Measurements from ENCODE around the gene TRAF5.

The TRAF5 gene

GRCh38 chr1:211328866-211329475 lies 2.3 kb downstream of the TRAF5 start:
- no peak for DNase-seq

GRCh38 chr1:211329764-211330201 lies 3.1 kb downstream of the TRAF5 start:
- no peak for DNase-seq

GRCh38 chr1:211330282-211330936 lies 3.8 kb downstream of the TRAF5 start:
- no peak for DNase-seq

- DNase-seq, result no peak
Observed at GRCh38 chr1:211331011-211331709, 4.5 kb downstream of the TRAF5 start.

GRCh38 chr1:211332036-211332616 lies 5.5 kb downstream of the TRAF5 start:
- no peak for DNase-seq

GRCh38 chr1:211332830-211333229 lies 6.2 kb downstream of the TRAF5 start:
- no peak for DNase-seq

- DNase-seq, result no peak
Observed at GRCh38 chr1:211333906-211334305, 7.3 kb downstream of the TRAF5 start.

- DNase-seq, result no peak
Observed at GRCh38 chr1:211334986-211335385, 8.4 kb downstream of the TRAF5 start.

GRCh38 chr1:211335522-211336157 lies 9.0 kb downstream of the TRAF5 start:
- no peak for DNase-seq

GRCh38 chr1:211336161-211336560 lies 9.5 kb downstream of the TRAF5 start:
- no peak for DNase-seq

GRCh38 chr1:211336775-211337174 lies 10.1 kb downstream of the TRAF5 start:
- DNase-seq, result no peak

- no peak for DNase-seq
Observed at GRCh38 chr1:211337430-211338223, 11.0 kb downstream of the TRAF5 start.

- no peak for DNase-seq
Observed at GRCh38 chr1:211338224-211338620, 11.6 kb downstream of the TRAF5 start.

- DNase-seq, result no peak
Observed at GRCh38 chr1:211339631-211340041, 13.0 kb downstream of the TRAF5 start.

- no peak for DNase-seq
Observed at GRCh38 chr1:211340622-211341507, 14.2 kb downstream of the TRAF5 start.

- no peak for DNase-seq
Observed at GRCh38 chr1:211341999-211342398, 15.4 kb downstream of the TRAF5 start.

GRCh38 chr1:211343607-211344006 lies 17.0 kb downstream of the TRAF5 start:
- DNase-seq, result no peak

- DNase-seq, result no peak
Observed at GRCh38 chr1:211344152-211344618, 17.6 kb downstream of the TRAF5 start.

- DNase-seq, result no peak
Observed at GRCh38 chr1:211345719-211346118, 19.1 kb downstream of the TRAF5 start.

- no peak for DNase-seq
Observed at GRCh38 chr1:211347077-211347844, 20.6 kb downstream of the TRAF5 start.

All from activated CD4-positive, alpha-beta T cell treated with anti-CD3 and anti-CD28 coated beads, Interleukin-2, amount 50 U/mL, for 48 hours (primary cell).